Mucosa of stomach (tissue), 1 donor: ENCODE data around the gene MOV10.

Experiments used
- H3K27me3 ChIP-seq: one replicate; pipeline ENCODE4 v1.7.0; 2013; ENCODE audit warnings: mild to moderate bottlenecking, low read length; ENCODE audit not compliant: control insufficient read depth, insufficient read depth
- H3K36me3 ChIP-seq: one replicate; pipeline ENCODE4 v1.7.0; 2013; ENCODE audit warnings: low read length; ENCODE audit not compliant: control insufficient read depth, insufficient read depth
- H3K4me1 ChIP-seq: one replicate; pipeline ENCODE4 v1.7.0; 2013; ENCODE audit warnings: mild to moderate bottlenecking, low read length; ENCODE audit not compliant: control insufficient read depth, insufficient read depth
- H3K4me3 ChIP-seq: one replicate; pipeline ENCODE4 v1.7.0; 2013; ENCODE audit warnings: low read length
- H3K9ac ChIP-seq: one replicate; pipeline ENCODE4 v1.7.0; 2013; ENCODE audit warnings: mild to moderate bottlenecking, low read length, moderate library complexity
- H3K9me3 ChIP-seq: one replicate; pipeline ENCODE4 v1.7.0; 2013; ENCODE audit warnings: mild to moderate bottlenecking, low read length, moderate library complexity; ENCODE audit not compliant: control insufficient read depth
- donor health status: Pancreatic carcinoma.

The MOV10 gene

GRCh38 chr1:112737573-112737972 lies 63.1 kb downstream of the MOV10 start:
- peaks cover 24% of the 10 kb centered on the region for H3K27me3 ChIP-seq

GRCh38 chr1:112743174-112744008 lies 68.9 kb downstream of the MOV10 start:
- Histone ChIP-seq H3K4me1 (peaks cover 7% of the 10 kb centered on the region), H3K36me3 (no peaks in the 10 kb centered on the region), H3K9me3 (no peaks in the 10 kb centered on the region), H3K9ac (no peak overlapping the region), H3K4me3 (no peak overlapping the region), H3K27me3 (peaks cover 43% of the 10 kb centered on the region)

More at GRCh38 chr1:112737573-112737972, 63.1 kb downstream of the MOV10 start:
- Histone ChIP-seq H3K9ac (no peak overlapping the region), H3K4me1 (no peaks in the 10 kb centered on the region), H3K36me3 (no peaks in the 10 kb centered on the region), H3K9me3 (no peaks in the 10 kb centered on the region), H3K4me3 (no peak overlapping the region)

- H3K9ac ChIP-seq = no peak overlapping the region
- H3K4me3 ChIP-seq = no peak overlapping the region
- H3K4me1 ChIP-seq = peaks cover 7% of the 10 kb centered on the region
- H3K27me3 ChIP-seq = peaks cover 39% of the 10 kb centered on the region
- H3K9me3 ChIP-seq = no peaks in the 10 kb centered on the region
- no peaks in the 10 kb centered on the region for H3K36me3 ChIP-seq
These were observed 69.6 kb downstream of the MOV10 start for GRCh38 chr1:112744009-112744578.

GRCh38 chr1:112748396-112748795 lies 73.9 kb downstream of the MOV10 start:
- Histone ChIP-seq H3K4me3 (no peak overlapping the region), H3K9me3 (no peaks in the 10 kb centered on the region), H3K27me3 (peaks cover 11% of the 10 kb centered on the region), H3K36me3 (no peaks in the 10 kb centered on the region), H3K4me1 (peaks cover 7% of the 10 kb centered on the region), H3K9ac (no peak overlapping the region)
